ENCODE results near the gene GRIA4. TPM values are rescaled to one million over a fixed set of nuclear protein-coding genes. Genes with fewer than 3 reads are reported as not detected.

Gene GRIA4
- total RNA-seq, 1 donor from 2014 or later = 0.27 TPM

DNA sequence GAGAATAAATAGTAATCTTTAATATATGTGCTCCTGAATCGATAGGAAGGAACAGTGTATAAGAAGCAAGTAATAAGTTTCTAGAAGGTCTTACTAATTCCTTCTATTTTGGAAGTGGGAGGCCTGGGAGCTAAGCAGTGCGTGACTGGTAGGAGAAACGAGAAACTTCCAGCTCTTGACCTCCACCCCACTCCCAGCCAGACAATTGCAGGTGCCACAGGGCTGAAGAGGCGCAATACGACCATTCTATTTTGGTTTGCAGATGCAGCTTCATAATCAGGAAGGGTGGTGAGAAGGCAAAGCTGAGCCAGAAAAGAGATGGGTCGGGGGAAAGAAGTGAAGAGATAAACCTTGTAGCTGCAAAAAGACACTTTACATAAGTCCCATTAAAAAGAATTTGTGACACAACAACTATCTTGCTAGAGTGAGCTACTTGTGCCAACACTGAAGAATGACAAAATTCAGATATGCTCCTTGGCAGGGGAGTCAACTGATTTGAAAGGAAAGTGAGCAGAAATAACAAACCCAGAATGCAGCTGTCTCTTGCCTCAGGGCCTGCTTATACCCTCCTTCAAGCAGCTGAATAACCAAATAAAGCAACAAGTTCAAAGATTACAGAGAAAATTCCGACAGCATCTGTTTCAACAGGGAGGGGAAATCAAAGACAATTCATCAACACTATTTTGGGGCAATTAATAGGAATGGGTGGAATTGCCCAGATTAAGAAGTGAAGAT is 35.1 kb downstream of the GRIA4 start:
- no peak overlapping the region for H3K9ac ChIP-seq (ENCODE audit: low read length)
- no peaks in the 10 kb centered on the region for H3K36me3 ChIP-seq (ENCODE audit: insufficient read depth, low read length)
- no peaks in the 10 kb centered on the region for H3K79me2 ChIP-seq (ENCODE audit: insufficient read depth, low read length)
- no peaks in the 10 kb centered on the region for H3K9me3 ChIP-seq (ENCODE audit: insufficient read depth, low read depth, low read length)
- Mint-ChIP-seq H3K9me3 (ENCODE audit: unreplicated experiment) (no peaks in the 10 kb centered on the region), H3K27me3 (ENCODE audit: low read depth, unreplicated experiment) (no peaks in the 10 kb centered on the region), H3K4me3 (ENCODE audit: unreplicated experiment) (no peak overlapping the region), H3K4me1 (ENCODE audit: low read depth, unreplicated experiment) (no peaks in the 10 kb centered on the region), H3K36me3 (ENCODE audit: low read depth, unreplicated experiment) (no peaks in the 10 kb centered on the region), H3K27ac (ENCODE audit: unreplicated experiment) (no peak overlapping the region)
- TF ChIP-seq, protein P1, sequence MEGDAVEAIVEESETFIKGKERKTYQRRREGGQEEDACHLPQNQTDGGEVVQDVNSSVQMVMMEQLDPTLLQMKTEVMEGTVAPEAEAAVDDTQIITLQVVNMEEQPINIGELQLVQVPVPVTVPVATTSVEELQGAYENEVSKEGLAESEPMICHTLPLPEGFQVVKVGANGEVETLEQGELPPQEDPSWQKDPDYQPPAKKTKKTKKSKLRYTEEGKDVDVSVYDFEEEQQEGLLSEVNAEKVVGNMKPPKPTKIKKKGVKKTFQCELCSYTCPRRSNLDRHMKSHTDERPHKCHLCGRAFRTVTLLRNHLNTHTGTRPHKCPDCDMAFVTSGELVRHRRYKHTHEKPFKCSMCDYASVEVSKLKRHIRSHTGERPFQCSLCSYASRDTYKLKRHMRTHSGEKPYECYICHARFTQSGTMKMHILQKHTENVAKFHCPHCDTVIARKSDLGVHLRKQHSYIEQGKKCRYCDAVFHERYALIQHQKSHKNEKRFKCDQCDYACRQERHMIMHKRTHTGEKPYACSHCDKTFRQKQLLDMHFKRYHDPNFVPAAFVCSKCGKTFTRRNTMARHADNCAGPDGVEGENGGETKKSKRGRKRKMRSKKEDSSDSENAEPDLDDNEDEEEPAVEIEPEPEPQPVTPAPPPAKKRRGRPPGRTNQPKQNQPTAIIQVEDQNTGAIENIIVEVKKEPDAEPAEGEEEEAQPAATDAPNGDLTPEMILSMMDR (IDR thresholded peaks at IDR 0.05; ENCODE audit: insufficient read depth, low read depth, low read length) = no peak
- TF ChIP-seq EZH2 (IDR thresholded peaks at IDR 0.05; ENCODE audit: insufficient read depth, low read length) = no peak
- DNase-seq (ENCODE audit: low read depth) (no peak), FAIRE-seq (no peak)
- H3K4me1 ChIP-seq (ENCODE audit: insufficient read depth, low read length) = no peaks in the 10 kb centered on the region
- H4K20me1 ChIP-seq (ENCODE audit: insufficient read depth, low read length) = no peaks in the 10 kb centered on the region
- H3K4me3 ChIP-seq (ENCODE audit: insufficient read depth, low read depth, low read length) = no peak overlapping the region
- no peak overlapping the region for H3K4me2 ChIP-seq (ENCODE audit: low read length)
- H3K27me3 ChIP-seq (ENCODE audit: insufficient read depth, low read length) = no peaks in the 10 kb centered on the region
- H2AFZ ChIP-seq (ENCODE audit: low read depth, low read length) = no peak overlapping the region
- no peak overlapping the region for H3K27ac ChIP-seq (ENCODE audit: low read depth, low read length)

- no peaks in the 10 kb centered on the region for H3K79me2 ChIP-seq (ENCODE audit: insufficient read depth, low read length)
- no peaks in the 10 kb centered on the region for H3K9me3 Mint-ChIP-seq (ENCODE audit: unreplicated experiment)
- no peaks in the 10 kb centered on the region for H3K36me3 ChIP-seq (ENCODE audit: insufficient read depth, low read length)
- no peaks in the 10 kb centered on the region for H3K4me1 Mint-ChIP-seq (ENCODE audit: low read depth, unreplicated experiment)
- no peak overlapping the region for H3K4me3 Mint-ChIP-seq (ENCODE audit: unreplicated experiment)
- DNase-seq (ENCODE audit: low read depth) = no peak
- H3K27me3 Mint-ChIP-seq (ENCODE audit: low read depth, unreplicated experiment) = no peaks in the 10 kb centered on the region
- H3K27me3 ChIP-seq (ENCODE audit: insufficient read depth, low read length) = no peaks in the 10 kb centered on the region
- no peak overlapping the region for H3K27ac ChIP-seq (ENCODE audit: low read depth, low read length)
- no peak overlapping the region for H3K4me3 ChIP-seq (ENCODE audit: insufficient read depth, low read depth, low read length)
- no peak overlapping the region for H3K4me2 ChIP-seq (ENCODE audit: low read length)
- no peak for FAIRE-seq
- no peaks in the 10 kb centered on the region for H3K9me3 ChIP-seq (ENCODE audit: insufficient read depth, low read depth, low read length)
- H4K20me1 ChIP-seq (ENCODE audit: insufficient read depth, low read length) = no peaks in the 10 kb centered on the region
- H3K27ac Mint-ChIP-seq (ENCODE audit: unreplicated experiment) = no peak overlapping the region
- H3K36me3 Mint-ChIP-seq (ENCODE audit: low read depth, unreplicated experiment) = no peaks in the 10 kb centered on the region
- H3K9ac ChIP-seq (ENCODE audit: low read length) = no peak overlapping the region
- H2AFZ ChIP-seq (ENCODE audit: low read depth, low read length) = no peak overlapping the region
- TF ChIP-seq EZH2 (IDR thresholded peaks at IDR 0.05; ENCODE audit: insufficient read depth, low read length) = no peak
- TF ChIP-seq, protein P1 (IDR thresholded peaks at IDR 0.05; ENCODE audit: insufficient read depth, low read depth, low read length) = no peak
- no peaks in the 10 kb centered on the region for H3K4me1 ChIP-seq (ENCODE audit: insufficient read depth, low read length)
Measured at GRCh38 chr11:105647780-105648179, 37.9 kb downstream of the GRIA4 start.

GRCh38 chr11:105648762-105649161 is 38.9 kb downstream of the GRIA4 start:
- no peaks in the 10 kb centered on the region for H3K36me3 ChIP-seq (ENCODE audit: insufficient read depth, low read length)
- DNase-seq (ENCODE audit: low read depth) (no peak), FAIRE-seq (no peak)
- Mint-ChIP-seq H3K27me3 (ENCODE audit: low read depth, unreplicated experiment) (no peaks in the 10 kb centered on the region), H3K27ac (ENCODE audit: unreplicated experiment) (no peak overlapping the region), H3K9me3 (ENCODE audit: unreplicated experiment) (no peaks in the 10 kb centered on the region), H3K4me1 (ENCODE audit: low read depth, unreplicated experiment) (no peaks in the 10 kb centered on the region), H3K36me3 (ENCODE audit: low read depth, unreplicated experiment) (no peaks in the 10 kb centered on the region), H3K4me3 (ENCODE audit: unreplicated experiment) (no peak overlapping the region)
- TF ChIP-seq, protein P1 (IDR thresholded peaks at IDR 0.05; ENCODE audit: insufficient read depth, low read depth, low read length) = no peak
- TF ChIP-seq EZH2 (IDR thresholded peaks at IDR 0.05; ENCODE audit: insufficient read depth, low read length) = no peak
- no peaks in the 10 kb centered on the region for H3K9me3 ChIP-seq (ENCODE audit: insufficient read depth, low read depth, low read length)
- H3K79me2 ChIP-seq (ENCODE audit: insufficient read depth, low read length) = no peaks in the 10 kb centered on the region
- H2AFZ ChIP-seq (ENCODE audit: low read depth, low read length) = no peak overlapping the region
- no peak overlapping the region for H3K4me2 ChIP-seq (ENCODE audit: low read length)
- H3K27me3 ChIP-seq (ENCODE audit: insufficient read depth, low read length) = no peaks in the 10 kb centered on the region
- no peak overlapping the region for H3K27ac ChIP-seq (ENCODE audit: low read depth, low read length)
- H3K9ac ChIP-seq (ENCODE audit: low read length) = no peak overlapping the region
- no peaks in the 10 kb centered on the region for H4K20me1 ChIP-seq (ENCODE audit: insufficient read depth, low read length)
- H3K4me3 ChIP-seq (ENCODE audit: insufficient read depth, low read depth, low read length) = no peak overlapping the region
- H3K4me1 ChIP-seq (ENCODE audit: insufficient read depth, low read length) = no peaks in the 10 kb centered on the region
